ENCODE measurements around the gene AKR7A3.

GRCh38 chr1:19260211-19261138 lies 28.1 kb downstream of the AKR7A3 start:
- TF ChIP-seq EZH2 (IDR thresholded peaks at IDR 0.05; ENCODE audit: insufficient read depth, poor library complexity, severe bottlenecking) (no peak), EZH2phosphoT487 (IDR thresholded peaks at IDR 0.05; ENCODE audit: insufficient read depth, low read depth) (no peak)
